Loucy (cell line): ENCODE measurements around the gene MAT2B.

Experiments used
- H2AFZ ChIP-seq: fragments of 200-600 bp; sonication (generic); 2 replicates; pipeline ENCODE4 v1.6.0; 2016; ENCODE audit warnings: antibody characterized with exemption, mild to moderate bottlenecking, low read length, moderate library complexity
- H3F3A ChIP-seq: fragments of 200-600 bp; 2 replicates; pipeline ENCODE4 v1.6.0; 2016; ENCODE audit warnings: antibody characterized with exemption, low read depth, mild to moderate bottlenecking
- H3K27me3 ChIP-seq: fragments of 200-600 bp; sonication (generic); 2 replicates; pipeline ENCODE4 v1.6.1; 2014; ENCODE audit warnings: low read length, mild to moderate bottlenecking; ENCODE audit not compliant: insufficient read depth, poor library complexity, severe bottlenecking
- H3K36me3 ChIP-seq: fragments of 200-600 bp; sonication (generic); 2 replicates; pipeline ENCODE4 v1.6.1; 2016; ENCODE audit warnings: low read length; ENCODE audit not compliant: insufficient read depth
- H3K4me1 ChIP-seq: fragments of 200-600 bp; sonication (generic); 2 replicates; pipeline ENCODE4 v1.5.1; 2014; ENCODE audit warnings: low read length, mild to moderate bottlenecking; ENCODE audit not compliant: insufficient read depth, poor library complexity, severe bottlenecking
- H3K4me2 ChIP-seq: fragments of 200-600 bp; sonication (generic); 2 replicates; pipeline ENCODE4 v1.6.0; 2014; ENCODE audit warnings: antibody characterized with exemption, low read length, low read depth, mild to moderate bottlenecking; ENCODE audit not compliant: poor library complexity, severe bottlenecking
- H3K4me3 ChIP-seq: fragments of 200-600 bp; sonication (generic); 2 replicates; pipeline ENCODE4 v1.5.1; 2014; ENCODE audit warnings: low read length, mild to moderate bottlenecking, mixed read lengths; ENCODE audit not compliant: poor library complexity, severe bottlenecking
- H3K79me2 ChIP-seq: fragments of 200-600 bp; sonication (generic); 2 replicates; pipeline ENCODE4 v1.6.1; 2014; ENCODE audit warnings: low read length; ENCODE audit not compliant: insufficient read depth
- H3K9ac ChIP-seq: fragments of 200-600 bp; sonication (generic); 2 replicates; pipeline ENCODE4 v1.6.0; 2014; ENCODE audit warnings: mild to moderate bottlenecking, low read depth, low read length, moderate library complexity; ENCODE audit not compliant: poor library complexity, severe bottlenecking
- H3K9me2 ChIP-seq: fragments of 200-600 bp; sonication (generic); replicated peaks from 2 replicates; pipeline ENCODE4 v1.6.1; 2016; ENCODE audit warnings: low read depth, low read length, mixed read lengths
- H3K9me3 ChIP-seq: fragments of 200-600 bp; sonication (generic); 2 replicates; pipeline ENCODE4 v1.6.1; 2014; ENCODE audit warnings: mild to moderate bottlenecking, antibody characterized with exemption, low read length, low read depth; ENCODE audit not compliant: insufficient read depth
- H4K20me1 ChIP-seq: fragments of 200-600 bp; sonication (generic); 2 replicates; pipeline ENCODE4 v1.6.0; 2014; ENCODE audit warnings: antibody characterized with exemption, low read length, mild to moderate bottlenecking; ENCODE audit not compliant: insufficient read depth, poor library complexity, severe bottlenecking
- EZH2phosphoT487 ChIP-seq: fragments of 200-600 bp; IDR thresholded peaks from 2 replicates; pipeline ENCODE4 v1.6.1; 2018; ENCODE audit warnings: antibody characterized with exemption, mild to moderate bottlenecking, moderate library complexity, borderline replicate concordance
- TF ChIP-seq, protein P1 (sequence below): fragments of 200-600 bp; sonication (generic); conservative IDR thresholded peaks from 2 replicates; pipeline ENCODE4 v1.5.1; 2014; ENCODE audit warnings: mild to moderate bottlenecking, antibody characterized with exemption, low read length

MAT2B gene

DNA sequence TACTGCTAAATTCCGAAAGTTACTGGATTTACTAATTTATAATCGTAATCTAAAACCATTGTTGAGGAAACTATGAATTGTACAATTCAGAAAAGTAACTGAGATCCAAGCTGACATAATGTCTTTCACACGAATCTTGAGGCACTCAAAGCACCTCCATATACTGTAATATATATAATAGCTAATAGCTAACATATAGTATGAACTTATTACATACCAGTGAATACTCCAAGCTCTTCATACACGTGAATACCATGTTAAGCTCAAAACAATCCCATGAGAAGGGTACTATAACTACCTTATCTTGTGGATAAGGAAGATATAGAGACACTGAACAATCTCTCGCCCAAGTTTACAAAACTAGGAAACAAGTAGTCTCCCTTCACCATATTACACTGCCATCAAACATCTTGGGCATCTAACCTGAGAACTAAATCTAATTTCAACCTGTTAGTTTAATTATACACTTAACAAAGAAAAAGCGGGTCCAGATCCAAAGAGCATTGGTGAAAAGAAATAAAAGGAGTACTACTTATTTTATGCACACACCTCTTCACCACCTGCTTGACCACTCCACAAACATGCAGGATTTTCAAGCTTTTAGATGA lies 46.5 kb upstream of the MAT2B start:
- Histone ChIP-seq H3K9ac (peak overlapping the region; percentile 98), H3F3A (no peaks in the 10 kb centered on the region), H3K36me3 (no peaks in the 10 kb centered on the region), H3K4me1 (peaks cover 16% of the 10 kb centered on the region), H3K27me3 (no peaks in the 10 kb centered on the region), H2AFZ (no peak overlapping the region), H3K9me3 (no peaks in the 10 kb centered on the region), H3K4me2 (peak overlapping the region; percentile 85), H4K20me1 (peaks cover 13% of the 10 kb centered on the region), H3K9me2 (no peaks in the 10 kb centered on the region), H3K79me2 (peaks cover 63% of the 10 kb centered on the region), H3K4me3 (peak overlapping the region; percentile 98)
- TF ChIP-seq, protein P1, sequence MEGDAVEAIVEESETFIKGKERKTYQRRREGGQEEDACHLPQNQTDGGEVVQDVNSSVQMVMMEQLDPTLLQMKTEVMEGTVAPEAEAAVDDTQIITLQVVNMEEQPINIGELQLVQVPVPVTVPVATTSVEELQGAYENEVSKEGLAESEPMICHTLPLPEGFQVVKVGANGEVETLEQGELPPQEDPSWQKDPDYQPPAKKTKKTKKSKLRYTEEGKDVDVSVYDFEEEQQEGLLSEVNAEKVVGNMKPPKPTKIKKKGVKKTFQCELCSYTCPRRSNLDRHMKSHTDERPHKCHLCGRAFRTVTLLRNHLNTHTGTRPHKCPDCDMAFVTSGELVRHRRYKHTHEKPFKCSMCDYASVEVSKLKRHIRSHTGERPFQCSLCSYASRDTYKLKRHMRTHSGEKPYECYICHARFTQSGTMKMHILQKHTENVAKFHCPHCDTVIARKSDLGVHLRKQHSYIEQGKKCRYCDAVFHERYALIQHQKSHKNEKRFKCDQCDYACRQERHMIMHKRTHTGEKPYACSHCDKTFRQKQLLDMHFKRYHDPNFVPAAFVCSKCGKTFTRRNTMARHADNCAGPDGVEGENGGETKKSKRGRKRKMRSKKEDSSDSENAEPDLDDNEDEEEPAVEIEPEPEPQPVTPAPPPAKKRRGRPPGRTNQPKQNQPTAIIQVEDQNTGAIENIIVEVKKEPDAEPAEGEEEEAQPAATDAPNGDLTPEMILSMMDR = no peak
- no peak for TF ChIP-seq EZH2phosphoT487

DNA sequence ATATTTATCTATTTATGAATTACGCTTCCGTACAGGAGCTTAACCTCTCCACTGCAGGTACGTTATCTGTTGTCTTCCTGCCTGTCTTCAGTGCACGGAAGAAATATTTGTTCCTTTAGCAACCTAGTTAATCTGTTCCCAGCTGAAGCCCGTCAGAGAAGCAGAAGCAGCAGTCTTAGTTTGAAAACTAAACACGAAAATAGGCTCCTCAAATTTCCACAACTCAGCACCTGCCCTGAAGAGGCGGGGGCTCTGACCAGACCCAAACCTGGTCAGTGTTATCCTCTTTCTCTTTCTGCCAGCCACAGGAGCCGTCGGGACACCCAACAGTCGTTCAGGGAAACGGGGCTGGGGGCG lies 46.0 kb upstream of the MAT2B start:
- Histone ChIP-seq H3F3A (no peaks in the 10 kb centered on the region), H3K9me3 (no peaks in the 10 kb centered on the region), H4K20me1 (peaks cover 13% of the 10 kb centered on the region), H3K9ac (peak overlapping the region; percentile 98), H3K4me2 (peak overlapping the region; percentile 85), H3K36me3 (no peaks in the 10 kb centered on the region), H3K4me3 (peak overlapping the region; percentile 98), H3K79me2 (peaks cover 69% of the 10 kb centered on the region), H2AFZ (peak overlapping the region; percentile 81), H3K4me1 (peaks cover 16% of the 10 kb centered on the region), H3K27me3 (no peaks in the 10 kb centered on the region), H3K9me2 (no peaks in the 10 kb centered on the region)
- TF ChIP-seq, protein P1 = no peak
- no peak for TF ChIP-seq EZH2phosphoT487

DNA sequence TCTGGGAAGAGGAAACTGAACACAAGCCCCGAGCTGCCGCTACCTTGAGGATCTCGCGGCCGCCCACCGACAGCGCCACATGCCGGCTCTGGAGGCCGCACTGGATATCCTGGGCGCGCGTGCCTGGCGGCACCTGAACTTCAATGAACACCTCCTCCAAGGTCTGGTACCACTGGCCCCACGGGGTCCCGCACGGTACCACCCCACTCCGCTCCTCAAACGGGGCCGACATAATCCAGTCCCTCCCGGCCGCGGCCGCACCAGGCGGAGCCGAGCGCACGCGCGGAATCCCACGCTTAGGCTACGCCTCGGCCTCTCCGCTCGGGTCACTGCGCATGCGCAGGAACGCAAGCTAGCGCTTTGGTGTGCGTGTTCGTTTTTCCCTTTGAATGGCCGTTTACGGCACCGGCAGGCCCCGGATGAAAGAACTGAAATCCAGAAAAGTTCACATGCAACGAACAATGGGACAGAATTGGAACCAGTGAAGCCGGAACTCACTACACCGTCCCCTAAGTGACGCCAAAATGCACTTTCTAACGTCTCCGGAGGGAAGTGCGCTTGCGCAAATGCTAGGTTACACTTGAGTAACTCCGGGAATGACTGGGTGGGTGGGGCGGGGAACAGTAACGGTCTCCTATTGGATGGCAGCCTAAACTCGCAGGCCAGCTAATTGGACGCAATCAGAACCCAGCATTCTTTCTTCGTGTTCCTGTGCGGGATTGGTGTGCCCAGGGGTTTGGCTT lies 45.4 kb upstream of the MAT2B start, which contains the start of gene NUDCD2:
NUDCD2 (minus strand) TSS at position 284 of the 743 bp plus-strand sequence; CDS start at position 232, 52 bp downstream.
- peaks cover 16% of the 10 kb centered on the region for H3K4me1 ChIP-seq
- no peaks in the 10 kb centered on the region for H3K9me3 ChIP-seq
- H4K20me1 ChIP-seq = peaks cover 12% of the 10 kb centered on the region
- H3K4me3 ChIP-seq = peak within 1 kb of the TSS; percentile 98
- H2AFZ ChIP-seq = peak within 1 kb of the TSS; percentile 81
- TF ChIP-seq EZH2phosphoT487 = no peak
- TF ChIP-seq, protein P1 = no peak; the same call in 1 of the 2 replicates
- peaks cover 74% of the 10 kb centered on the region for H3K79me2 ChIP-seq
- H3K4me2 ChIP-seq = peak within 1 kb of the TSS; percentile 86
- no peaks in the 10 kb centered on the region for H3F3A ChIP-seq
- H3K9ac ChIP-seq = peak within 1 kb of the TSS; percentile 98
- H3K9me2 ChIP-seq = no peaks in the 10 kb centered on the region
- no peaks in the 10 kb centered on the region for H3K36me3 ChIP-seq
- no peaks in the 10 kb centered on the region for H3K27me3 ChIP-seq
